ENCODE results near the gene DMAP1.

Gene DMAP1

GRCh38 chr1:44229435-44230167, 16.3 kb downstream of the DMAP1 start:
- DNase-seq, result no peak

DNA sequence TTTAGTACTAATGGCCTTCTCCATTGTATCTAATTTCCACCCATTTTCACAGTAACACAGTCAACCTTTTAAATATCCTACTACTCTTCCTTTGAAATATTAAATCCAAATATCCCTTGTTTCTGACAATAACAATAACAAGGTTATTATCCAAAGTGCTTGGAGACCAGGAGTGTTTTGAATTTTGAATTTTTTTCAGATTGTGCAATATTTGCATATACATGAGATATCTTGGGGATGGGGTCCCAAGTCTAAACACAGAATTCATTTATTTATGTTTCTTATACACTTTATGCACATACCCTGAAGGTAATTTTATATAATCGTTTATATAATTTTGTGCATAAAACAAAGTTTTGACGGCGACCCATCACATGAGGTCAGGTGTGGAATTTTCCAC, 17.5 kb downstream of the DMAP1 start:
- no peak for DNase-seq

- no peak for DNase-seq
Measured at GRCh38 chr1:44233593-44233992, 20.3 kb downstream of the DMAP1 start.

GRCh38 chr1:44235808-44236207, 22.5 kb downstream of the DMAP1 start:
- DNase-seq, result no peak

- no peak for DNase-seq
Measured at GRCh38 chr1:44236490-44237272, 23.4 kb downstream of the DMAP1 start.

- peak; percentile 48 for DNase-seq
Measured at GRCh38 chr1:44237721-44238457, 24.6 kb downstream of the DMAP1 start.

GRCh38 chr1:44238660-44239059, 25.4 kb downstream of the DMAP1 start:
- DNase-seq, result no peak

- DNase-seq, result no peak
Measured at GRCh38 chr1:44239331-44239960, 26.2 kb downstream of the DMAP1 start.

GRCh38 chr1:44239961-44240371, 26.7 kb downstream of the DMAP1 start:
- DNase-seq, result no peak

GRCh38 chr1:44240802-44241671, 27.8 kb downstream of the DMAP1 start:
- DNase-seq, result no peak

DNA sequence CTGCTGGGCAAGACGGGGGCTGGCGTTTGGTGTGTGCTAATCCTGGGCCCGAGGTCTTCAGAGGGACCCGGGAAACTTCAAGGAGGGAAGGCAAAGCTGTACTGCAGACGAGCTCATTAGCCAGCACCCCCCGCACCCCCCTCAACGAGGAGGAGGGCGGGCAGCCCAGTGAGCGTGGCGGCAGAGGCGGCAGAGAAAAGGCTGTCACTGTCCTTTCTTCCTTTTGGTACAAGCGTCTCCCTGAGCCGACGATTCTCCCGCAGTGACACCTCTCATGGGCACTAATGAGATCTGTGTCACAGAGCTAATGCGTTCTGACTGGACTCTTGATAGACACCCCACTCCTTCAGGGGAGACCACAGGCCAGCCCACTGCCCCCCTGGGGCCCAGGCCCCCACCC, 29.5 kb downstream of the DMAP1 start:
- DNase-seq, result no peak

DNA sequence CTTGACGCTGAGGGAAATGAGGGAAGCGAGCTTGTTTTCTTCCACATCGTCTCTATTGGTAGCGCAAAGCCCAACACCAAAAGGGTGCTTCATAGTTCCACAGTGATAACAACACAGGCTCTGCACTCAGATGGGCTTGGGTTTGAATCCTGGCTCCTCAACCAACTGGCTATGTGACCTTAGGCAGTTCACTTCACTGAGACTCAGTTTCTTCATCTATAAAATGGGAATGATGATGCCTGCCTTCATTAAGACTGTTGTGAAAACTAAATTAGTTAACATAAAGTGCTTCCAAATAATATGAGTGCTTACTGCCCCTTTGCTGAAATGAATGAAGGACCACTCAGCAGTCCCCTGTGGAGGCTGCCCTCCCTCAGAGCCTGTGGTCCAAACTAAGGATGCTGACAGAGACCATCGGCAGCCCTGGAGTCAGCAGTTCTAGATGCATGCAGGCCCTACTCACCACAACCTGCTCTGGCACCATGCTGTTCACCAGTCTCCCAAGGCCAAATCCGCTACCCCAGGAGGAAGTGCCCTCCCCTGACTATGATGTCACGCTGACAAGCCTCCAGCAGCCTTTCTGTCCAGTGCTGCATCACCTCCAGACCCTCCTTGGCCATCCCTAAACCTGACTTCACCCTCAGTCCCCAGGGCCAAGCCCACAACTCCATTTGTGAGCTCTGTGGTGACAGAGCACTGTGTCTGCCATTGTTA, 30.7 kb downstream of the DMAP1 start:
- DNase-seq, result no peak

DNA sequence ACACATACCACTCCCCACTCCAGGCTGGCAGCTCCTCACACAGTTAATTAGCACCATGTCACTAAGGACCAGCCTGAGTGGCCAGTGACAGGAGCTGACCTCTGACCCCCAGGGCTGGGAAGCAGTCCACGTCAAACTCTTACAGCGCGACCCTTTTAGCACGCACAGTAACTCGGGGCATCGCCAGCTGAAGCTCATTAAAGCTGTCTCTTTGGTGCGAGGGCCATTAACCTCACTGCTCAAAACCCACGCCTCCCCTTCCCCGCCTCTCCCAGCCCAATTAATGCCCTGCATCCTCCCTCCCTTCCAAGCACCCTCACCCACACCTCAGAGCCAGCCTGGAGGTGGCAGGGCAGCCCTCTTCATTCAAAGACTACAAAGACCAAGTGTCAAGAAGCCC, 31.7 kb downstream of the DMAP1 start:
- no peak for DNase-seq

- no peak for DNase-seq
Measured at GRCh38 chr1:44246806-44247205, 33.5 kb downstream of the DMAP1 start.

DNA sequence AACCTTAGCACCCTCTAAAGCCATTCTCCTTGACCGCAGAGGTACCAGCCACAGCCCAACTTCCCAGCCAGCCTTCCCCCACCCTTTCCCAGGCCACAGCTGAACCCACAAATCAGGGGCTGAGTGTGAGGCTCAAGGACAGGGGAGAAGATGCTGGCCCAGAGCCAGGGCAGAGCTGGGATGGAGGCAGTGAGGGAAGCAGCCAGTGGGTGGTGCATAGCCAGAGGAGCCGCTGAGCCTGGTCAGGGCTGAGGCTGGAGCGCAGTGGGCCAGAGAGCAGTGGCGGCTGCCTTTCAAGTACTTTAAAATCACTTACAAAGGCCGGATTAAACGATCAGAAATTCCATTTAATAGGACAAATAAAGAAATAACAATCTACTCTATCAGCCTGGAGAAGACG, 36.3 kb downstream of the DMAP1 start:
- no peak for DNase-seq

- no peak for DNase-seq
Measured at GRCh38 chr1:44250068-44250781, 37.0 kb downstream of the DMAP1 start.

GRCh38 chr1:44251486-44251885, 38.2 kb downstream of the DMAP1 start:
- DNase-seq, result no peak

- DNase-seq, result no peak
Measured at GRCh38 chr1:44251989-44252671, 38.9 kb downstream of the DMAP1 start.

DNA sequence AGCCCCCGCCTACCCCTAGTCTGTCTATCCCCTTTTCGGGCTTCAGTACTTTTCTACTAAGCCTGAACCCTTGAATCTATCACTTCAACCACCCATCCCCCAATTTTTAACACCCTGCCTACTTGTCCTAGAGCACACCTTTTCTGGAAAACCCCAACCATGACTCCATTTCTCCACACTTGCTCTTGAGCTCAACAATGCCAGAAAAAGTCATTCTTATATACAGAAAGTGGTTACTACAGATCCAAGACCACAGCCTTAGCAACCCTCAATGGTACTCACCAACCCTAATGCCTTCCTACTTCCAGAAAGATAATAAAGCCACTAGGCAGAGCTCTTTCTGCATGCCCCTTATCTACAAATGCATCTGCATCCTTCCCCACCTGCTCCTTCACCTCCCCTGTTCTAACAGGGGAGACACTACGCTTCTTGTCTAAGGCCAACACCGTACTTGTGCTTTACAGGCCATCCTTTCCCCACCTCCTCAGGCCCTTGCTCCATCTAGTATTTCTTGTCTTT, 41.2 kb downstream of the DMAP1 start:
- peak; percentile 11 for DNase-seq
